GM08714 (cell line): ENCODE data around the gene ASTE1.
"Not testable (repeated sequence)": the region's sequence is repeated elsewhere in the genome, so short reads cannot be mapped to it uniquely, and the experiment has no call there.

Experiments
- H3K4me3 ChIP-seq: fragments of 200-500 bp; sonication (Bioruptor generic); 2 replicates; pipeline ENCODE4 v1.5.1; 2014; ENCODE audit warnings: mild to moderate bottlenecking, low read length, inconsistent platforms
- ZNF274 ChIP-seq: IDR thresholded peaks from 2 replicates; pipeline ENCODE4 v1.6.1; 2012; ENCODE audit warnings: mild to moderate bottlenecking, low read depth, low read length

Gene ASTE1, protein sequence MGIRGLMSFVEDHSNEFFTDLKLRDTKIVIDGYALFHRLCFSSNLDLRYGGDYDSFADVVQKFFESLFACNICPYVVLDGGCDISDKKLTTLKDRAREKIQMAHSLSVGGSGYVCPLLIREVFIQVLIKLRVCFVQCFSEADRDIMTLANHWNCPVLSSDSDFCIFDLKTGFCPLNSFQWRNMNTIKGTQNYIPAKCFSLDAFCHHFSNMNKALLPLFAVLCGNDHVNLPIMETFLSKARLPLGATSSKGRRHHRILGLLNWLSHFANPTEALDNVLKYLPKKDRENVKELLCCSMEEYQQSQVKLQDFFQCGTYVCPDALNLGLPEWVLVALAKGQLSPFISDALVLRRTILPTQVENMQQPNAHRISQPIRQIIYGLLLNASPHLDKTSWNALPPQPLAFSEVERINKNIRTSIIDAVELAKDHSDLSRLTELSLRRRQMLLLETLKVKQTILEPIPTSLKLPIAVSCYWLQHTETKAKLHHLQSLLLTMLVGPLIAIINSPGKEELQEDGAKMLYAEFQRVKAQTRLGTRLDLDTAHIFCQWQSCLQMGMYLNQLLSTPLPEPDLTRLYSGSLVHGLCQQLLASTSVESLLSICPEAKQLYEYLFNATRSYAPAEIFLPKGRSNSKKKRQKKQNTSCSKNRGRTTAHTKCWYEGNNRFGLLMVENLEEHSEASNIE

DNA sequence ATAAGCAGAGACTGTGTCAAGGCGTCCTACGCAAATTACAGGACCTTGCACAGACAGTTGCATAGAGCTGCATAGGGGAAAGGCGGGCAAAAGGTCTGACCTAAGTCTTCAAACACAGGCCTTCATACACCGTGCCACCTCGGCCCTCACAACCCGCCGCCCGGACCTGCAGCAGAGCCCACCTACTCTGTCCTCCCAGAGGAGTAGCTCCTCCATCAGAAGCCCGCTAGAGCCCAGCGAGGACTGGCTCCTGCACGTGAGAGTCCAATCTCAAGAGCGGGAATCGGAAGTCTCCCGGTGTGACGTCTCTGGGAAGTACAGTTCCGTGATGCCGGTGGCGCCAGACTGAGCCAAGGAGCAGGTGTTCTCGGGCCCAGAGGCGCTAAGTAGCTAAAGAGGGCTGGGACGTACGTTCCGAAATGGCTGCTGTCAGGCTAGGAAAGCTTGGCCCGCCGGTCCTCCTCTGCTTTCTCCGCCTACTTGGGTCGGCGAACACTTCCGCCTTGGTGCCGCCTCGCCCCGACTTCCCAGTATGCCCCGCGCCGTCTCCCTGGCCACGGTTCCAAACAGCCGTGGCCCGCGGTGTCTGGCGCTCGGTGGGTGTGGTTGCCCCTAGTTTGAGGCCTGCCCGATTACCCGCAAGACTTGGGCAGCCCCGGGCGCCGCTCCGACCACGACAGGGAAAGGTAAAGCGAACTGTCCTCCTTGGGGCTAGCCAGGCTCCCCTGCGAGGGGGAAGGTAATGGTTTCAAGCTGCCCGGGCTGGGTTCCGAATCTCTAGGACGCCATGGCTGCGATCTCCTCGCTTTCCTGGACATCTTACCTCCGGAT lies at the start of gene ASTE1, which contains the start of gene NEK11:
ASTE1 (minus strand) TSS at position 505 of the 831 bp plus-strand sequence. CDS start 1,519 bp downstream, outside the sequence.
NEK11 (plus strand) TSS at position 557 of the 831 bp plus-strand sequence. CDS start 2,832 bp downstream, outside the sequence.
- H3K4me3 ChIP-seq = peak within 1 kb of the TSS; percentile 65
- TF ChIP-seq ZNF274 = no peak

DNA sequence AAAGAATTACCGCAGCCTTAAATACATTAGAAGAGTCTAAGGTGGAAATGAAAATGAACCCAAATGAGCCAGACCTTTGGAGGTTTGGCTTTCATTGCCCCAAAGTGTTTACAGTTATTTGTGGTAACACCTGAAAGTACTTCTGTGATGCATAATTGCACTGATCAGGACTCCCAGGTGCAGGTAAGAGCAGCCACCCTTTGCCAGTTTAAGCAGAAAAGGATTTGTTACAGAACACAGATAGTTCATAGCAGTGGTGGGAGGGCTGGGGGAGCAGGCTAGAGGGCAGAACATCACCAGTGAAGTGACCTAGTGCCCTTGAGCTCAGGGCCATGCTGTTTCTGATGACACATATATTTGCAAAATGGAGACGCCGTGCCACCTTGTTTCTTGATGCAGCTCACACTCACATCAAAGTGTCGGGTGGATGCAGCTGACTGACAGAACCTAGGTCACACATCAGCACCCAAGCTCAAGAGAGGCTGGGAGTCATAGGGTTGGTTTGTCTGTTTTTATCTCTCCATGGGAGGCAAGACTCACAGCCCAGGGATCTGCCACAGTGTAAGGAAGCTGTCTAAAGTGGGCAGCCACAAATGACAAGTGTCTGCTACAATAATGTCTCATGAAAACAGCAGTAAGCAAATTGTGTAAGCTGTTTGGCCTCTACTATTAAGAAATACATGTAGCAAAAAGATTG lies 49.2 kb upstream of the ASTE1 start:
- no peak overlapping the region for H3K4me3 ChIP-seq
- TF ChIP-seq ZNF274 = no peak

DNA sequence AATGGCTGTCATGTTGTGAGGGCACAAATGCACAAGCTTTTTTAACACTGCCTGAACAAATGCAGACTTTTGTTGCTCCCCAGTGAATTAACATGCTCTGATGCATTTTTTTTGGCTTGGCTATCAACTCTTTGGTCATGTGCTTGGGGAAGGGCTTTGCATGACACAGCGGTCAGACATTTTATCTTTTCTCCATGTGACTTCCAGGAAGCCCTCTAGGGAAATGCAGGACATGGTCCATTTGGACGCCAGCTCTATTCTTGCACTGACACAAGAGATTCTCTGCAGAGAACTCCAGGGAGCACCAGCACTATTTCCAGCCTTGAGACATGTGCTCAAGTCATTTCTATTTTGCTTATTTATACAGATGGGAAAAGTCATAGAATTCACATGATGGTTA lies 46.2 kb upstream of the ASTE1 start:
- no peak overlapping the region for H3K4me3 ChIP-seq
- no peak for TF ChIP-seq ZNF274

DNA sequence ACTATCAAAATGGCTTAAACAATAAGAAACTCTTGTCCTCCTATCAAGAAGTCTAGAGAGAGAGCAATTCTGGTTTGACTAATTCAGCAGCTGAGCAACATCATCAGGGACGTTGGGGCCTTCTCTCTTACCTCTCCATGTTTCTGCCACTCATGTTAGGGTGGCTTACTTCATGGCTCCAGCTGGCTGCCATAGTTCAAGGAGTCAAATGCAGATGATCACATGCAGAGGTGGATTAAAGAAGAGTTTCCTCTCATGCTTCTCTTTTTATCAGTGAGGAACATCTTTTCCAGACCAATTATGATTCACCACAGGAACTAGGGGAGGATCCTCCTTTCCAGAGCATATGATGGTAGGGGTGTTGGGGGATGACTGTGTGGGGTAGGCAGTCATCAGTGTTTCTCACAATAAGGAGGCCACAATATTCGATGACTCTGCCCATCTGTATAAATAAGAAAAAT lies 45.5 kb upstream of the ASTE1 start:
- TF ChIP-seq ZNF274 = no peak
- H3K4me3 ChIP-seq = no peak overlapping the region

DNA sequence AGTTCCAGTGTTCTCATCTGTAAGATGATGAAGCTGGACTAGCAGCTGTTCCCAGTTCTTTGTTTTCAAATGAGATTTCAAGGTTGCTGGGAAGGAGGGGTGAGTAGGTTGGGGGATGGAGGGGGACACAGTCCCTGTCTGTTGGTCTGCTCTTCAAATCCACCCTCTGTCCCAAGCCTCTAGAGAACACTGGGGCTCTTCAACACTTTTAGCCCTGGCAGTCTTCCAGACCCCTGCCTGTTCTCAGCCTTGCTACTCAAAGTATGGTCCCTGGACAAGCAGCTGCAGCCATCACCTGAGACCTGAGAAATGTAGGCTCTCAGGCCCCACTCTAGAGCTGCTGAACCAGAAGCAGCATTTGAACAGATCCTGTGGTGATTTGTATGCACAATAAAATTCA lies 41.4 kb upstream of the ASTE1 start:
- no peak for TF ChIP-seq ZNF274
- no peak overlapping the region for H3K4me3 ChIP-seq

DNA sequence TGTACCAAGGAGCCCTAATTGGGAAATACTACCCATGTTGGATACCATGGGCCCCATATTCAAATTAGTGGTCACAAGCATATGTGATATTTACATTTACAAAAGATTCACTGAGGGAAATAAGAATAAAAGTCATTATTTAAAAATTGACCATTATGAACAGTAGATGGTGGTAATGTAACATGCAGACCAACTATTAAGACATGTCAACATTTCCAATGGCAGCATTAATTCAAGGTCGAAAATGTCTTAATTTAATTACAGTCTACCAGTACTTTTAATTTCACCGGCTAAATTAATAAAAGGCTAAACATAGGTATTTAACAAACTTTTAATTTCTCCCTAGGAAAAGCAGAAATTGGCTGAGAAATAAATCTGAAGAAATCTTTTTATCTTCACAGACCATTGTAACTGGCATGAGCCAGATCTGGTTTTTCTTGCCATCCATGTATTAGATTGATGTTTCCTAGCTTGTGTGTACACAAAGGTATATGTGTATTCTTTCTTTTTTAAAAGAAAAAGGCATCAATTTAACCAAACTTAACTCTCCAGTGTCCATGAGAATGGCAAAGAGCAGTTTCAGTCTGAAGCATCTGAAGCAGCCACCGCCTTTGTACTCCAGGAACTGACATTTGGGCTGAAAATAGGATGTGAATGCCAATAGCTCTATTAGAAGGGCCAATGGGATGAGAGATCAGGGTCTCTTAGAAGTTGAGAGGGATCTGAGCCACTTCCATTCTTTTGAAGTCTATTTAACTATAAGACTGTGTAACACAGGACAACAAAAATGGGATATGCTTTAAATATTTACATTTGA lies 26.6 kb upstream of the ASTE1 start:
- H3K4me3 ChIP-seq = no peak overlapping the region
- no peak for TF ChIP-seq ZNF274

DNA sequence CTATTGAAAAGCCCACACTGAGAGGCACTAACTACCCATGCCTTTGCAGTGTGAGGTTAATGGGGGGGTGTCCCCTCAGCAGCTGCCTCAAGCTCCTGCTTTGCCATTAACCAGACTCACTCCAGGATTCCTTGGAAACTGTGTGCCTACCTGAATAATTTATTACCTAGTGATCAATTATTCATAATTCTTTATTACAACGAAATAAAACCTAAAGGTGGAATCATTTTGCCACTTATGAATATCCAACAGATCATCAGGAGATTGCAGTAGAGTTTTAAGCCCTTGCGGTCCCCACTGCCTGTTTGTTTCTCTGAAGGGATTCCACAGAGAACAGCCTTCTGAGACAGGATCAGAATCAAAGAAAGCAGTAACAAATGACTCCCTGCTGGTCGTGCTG lies 23.4 kb upstream of the ASTE1 start:
- H3K4me3 ChIP-seq = no peak overlapping the region
- no peak for TF ChIP-seq ZNF274

DNA sequence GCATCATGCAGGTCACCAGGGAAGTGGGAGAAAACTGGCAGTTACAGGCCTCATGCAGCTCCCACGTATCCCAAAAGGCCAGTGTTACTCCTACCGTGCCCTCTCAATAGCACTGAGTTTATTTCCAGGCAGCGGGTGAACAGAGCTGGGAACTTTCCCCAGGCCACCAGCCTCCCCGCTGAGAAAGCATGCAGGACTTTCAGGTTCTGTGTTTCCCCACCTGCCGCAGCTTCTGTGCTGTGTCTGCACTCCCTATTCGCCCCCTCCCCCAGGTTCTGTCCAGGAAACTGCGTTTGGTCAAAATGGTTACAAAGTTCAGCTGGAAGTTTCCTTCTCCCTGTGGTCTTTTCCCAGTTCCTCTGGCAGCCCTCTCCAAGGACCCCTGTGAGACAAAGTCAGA lies 21.4 kb upstream of the ASTE1 start:
- no peak overlapping the region for H3K4me3 ChIP-seq
- TF ChIP-seq ZNF274 = no peak

DNA sequence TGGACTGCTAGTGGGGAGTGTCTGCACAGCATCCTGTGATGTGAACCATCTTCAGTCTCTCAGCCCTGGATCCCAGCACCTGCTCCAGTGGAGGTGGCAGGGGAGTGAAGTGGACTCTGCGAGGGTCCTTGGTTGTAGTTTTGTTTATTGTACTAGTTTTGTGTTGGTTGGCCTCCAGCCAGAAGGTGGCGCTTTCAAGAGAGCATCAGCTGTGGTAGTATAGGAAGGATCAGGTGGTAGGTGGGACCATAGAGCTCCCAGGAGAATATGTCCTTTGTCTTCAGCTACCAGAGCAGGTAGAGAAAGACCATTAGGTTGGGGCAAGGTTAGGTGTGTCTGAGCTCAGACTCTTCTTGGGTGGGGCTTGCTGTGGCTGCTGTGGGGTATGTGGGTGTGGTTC lies 21.0 kb upstream of the ASTE1 start:
- TF ChIP-seq ZNF274 = no peak
- no peak overlapping the region for H3K4me3 ChIP-seq

DNA sequence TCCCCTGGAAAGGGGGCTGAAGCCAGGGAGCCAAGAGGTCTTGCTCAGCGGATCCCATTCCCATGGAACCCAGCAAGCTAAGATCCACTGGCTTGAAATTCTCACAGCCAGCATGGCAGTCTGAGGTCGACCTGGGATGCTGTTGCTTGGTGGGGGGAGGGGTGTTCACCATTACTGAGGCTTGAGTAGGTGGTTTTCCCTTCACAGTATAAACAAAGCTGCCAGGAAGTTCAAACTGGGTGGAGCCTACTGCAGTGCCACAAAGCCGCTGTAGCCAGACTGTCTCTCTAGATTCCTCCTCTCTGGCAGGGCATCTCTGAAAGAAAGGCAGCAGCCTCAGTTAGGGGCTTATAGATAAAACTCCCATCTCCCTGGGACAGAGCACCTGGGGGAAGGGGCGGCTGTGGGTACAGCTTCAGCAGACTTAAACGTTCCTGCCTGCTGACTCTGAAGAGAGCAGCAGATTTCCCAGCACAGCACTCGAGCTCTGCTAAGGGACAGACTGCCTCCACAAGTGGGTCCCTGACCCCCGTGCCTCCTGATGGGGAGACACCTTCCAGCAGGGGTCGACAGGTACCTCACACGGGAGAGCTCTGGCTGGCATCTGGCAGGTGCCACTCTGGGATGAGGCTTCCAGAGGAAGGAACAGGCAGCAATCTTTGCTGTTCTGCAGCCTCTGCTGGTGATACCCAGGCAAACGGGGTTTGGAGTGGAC lies 15.8 kb upstream of the ASTE1 start:
- H3K4me3 ChIP-seq = not testable (repeated sequence)

DNA sequence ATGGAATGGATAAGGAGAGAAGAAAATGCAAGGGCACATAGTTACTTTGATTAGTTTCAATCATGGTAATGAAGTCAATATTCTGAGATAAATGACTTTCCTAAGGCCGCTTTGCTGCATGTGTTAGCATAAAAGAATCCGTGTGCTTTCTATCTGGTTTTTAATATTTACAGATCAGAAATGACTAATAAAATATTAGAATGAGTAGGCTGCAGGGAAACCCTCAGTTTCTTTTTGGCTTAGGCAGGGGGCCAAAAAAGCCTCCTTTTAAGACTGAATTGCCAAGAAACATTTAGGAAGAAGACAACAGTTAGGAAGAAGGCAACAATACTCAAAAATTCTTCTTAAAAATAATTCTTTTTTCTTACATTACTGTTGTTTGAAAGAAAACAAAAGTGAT lies 11.7 kb upstream of the ASTE1 start:
- no peak for TF ChIP-seq ZNF274
- H3K4me3 ChIP-seq = no peak overlapping the region

DNA sequence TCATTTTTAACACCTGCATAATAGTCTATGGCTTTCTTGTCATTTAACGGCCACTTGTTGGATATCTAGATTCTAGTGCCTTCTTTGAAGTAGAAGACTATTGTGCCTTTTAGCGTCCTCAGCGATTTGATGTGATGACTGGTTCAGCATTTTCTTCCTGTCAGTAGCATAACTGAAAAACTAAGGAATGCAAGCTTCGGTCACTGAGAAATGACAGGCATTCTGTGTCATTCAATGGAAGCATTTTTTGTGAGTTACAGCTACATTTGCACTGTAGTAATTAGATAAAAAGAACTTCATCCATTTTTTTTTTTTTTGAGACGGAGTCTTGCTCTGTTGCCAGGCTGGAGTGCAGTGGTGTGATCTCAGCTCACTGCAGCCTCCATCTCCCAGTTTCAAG lies 10.4 kb upstream of the ASTE1 start:
- TF ChIP-seq ZNF274 = no peak
- no peak overlapping the region for H3K4me3 ChIP-seq

DNA sequence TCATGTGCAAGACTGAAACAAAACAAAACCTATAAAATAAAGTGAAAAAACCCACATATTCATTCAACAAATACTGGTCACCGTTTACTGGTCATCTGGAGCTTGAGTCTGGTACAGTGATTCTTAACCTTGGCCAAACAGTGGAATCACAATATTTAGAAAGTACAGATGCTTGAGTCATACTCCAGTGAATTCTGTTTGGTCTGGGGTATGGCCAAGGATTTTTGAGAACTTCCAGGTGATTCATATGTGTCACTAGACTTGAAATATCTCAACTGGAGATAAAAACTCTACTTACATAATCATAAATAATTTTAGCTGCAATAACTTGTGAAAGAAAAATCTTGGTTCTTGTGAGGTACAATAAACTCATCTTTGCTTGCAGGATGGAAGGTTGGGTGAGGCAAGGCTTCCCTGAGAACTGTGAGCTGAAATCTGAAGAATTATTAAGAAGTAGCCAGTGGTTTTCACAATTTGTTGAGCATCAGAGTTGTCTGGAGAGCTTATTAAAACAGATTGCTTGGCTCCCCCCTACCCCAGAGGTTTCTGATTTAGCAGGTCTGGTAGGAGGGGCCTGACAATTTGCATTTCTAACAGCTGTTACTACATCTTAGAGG lies 9.7 kb upstream of the ASTE1 start:
- no peak for TF ChIP-seq ZNF274
- H3K4me3 ChIP-seq = no peak overlapping the region
